Glomerular endothelial cell (primary cell): ENCODE data around the gene GSPT2. TPM values are rescaled to one million over a fixed set of nuclear protein-coding genes. Genes with fewer than 3 reads are reported as not detected.
"Not testable (repeated sequence)": the region's sequence is repeated elsewhere in the genome, so short reads cannot be mapped to it uniquely, and the experiment has no call there.

ENCODE experiments used
- DNase-seq: peaks from one replicate; pipeline ENCODE4 v3.0.0-alpha.2; 2011; ENCODE audit warnings: low read depth, low spot score; ENCODE audit errors: extremely low read depth
- total RNA-seq: library from RNA; depleted of rRNA; stranded (reverse); fragments of >200 nt; gene quantifications from 2 replicates; pipeline ENCODE4 v1.2.3, GENCODE V29; 2015

Gene GSPT2
- 7.2 and 8.1 TPM in 2 replicates for total RNA-seq

DNA sequence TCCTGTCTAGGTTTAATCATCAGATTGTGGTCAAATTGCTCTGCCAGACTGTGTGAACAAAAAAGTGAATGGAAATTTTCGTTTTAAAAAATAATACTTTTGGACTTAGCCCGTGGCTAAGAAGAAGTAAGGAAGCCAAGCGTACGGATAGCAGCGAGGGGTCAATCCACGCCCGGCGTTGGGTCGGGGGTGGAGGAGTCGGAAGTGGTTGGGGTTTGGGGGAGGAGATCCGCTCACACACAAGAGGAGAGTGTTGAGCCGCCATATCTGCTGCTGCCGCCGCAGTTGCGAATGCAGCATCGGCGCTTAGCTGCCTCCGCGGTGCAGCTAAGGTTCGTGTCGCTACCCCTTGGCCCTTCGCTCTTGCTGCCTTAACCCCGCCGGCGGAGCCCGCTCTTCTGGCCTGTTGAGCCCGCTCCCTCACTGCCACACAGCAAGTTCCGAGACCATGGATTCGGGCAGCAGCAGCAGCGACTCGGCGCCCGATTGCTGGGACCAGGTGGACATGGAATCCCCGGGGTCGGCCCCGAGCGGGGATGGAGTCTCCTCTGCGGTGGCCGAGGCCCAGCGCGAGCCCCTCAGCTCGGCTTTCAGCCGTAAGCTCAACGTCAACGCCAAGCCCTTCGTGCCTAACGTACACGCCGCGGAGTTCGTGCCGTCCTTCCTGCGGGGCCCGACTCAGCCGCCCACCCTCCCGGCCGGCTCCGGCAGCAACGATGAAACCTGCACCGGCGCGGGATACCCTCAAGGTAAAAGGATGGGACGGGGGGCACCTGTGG lies at the start of gene GSPT2:
TSS of gene GSPT2 (plus strand) at position 264 of the 779 bp plus-strand sequence. CDS start at position 449, 185 bp downstream.
- peak; percentile 18 for DNase-seq

DNA sequence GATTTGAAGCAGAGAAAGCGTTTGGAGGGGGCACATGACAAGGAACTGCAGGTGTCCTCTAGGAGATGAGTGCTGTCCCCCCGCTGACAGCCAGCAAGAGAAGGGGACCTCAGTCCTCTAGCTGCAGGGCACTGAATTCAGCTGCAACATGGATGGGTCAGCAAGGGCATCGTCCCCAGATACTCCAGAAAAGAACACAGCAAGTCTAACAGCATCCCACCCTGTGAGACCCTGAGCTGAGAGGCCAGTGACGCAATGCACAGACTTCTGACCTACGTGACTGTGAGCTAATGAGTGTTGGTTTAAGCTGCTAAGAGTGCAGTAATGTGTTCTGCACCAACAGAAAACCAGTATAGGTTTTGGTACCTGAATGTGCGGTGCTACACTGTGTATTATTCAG lies 49.0 kb upstream of the GSPT2 start:
- DNase-seq, result no peak

DNA sequence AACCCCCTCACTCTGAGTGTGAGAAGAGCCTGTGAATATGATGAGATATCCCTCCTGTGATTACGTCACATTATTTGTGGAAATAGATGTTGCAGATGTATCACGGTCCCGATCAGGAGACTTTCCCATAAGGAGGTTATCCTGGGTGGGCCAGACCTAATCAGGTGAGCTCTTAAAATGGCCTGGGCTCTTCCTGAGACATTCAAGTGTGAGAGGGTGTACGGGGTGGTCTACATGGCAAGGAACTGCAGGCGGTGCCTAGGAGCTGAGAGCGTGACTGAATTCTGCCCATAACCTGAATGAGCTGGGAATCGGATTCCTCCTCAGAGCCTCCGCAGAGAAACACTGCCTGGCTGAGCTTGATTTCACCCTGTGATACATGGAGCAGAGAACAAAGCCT lies 45.8 kb upstream of the GSPT2 start:
- DNase-seq, result no peak

DNA sequence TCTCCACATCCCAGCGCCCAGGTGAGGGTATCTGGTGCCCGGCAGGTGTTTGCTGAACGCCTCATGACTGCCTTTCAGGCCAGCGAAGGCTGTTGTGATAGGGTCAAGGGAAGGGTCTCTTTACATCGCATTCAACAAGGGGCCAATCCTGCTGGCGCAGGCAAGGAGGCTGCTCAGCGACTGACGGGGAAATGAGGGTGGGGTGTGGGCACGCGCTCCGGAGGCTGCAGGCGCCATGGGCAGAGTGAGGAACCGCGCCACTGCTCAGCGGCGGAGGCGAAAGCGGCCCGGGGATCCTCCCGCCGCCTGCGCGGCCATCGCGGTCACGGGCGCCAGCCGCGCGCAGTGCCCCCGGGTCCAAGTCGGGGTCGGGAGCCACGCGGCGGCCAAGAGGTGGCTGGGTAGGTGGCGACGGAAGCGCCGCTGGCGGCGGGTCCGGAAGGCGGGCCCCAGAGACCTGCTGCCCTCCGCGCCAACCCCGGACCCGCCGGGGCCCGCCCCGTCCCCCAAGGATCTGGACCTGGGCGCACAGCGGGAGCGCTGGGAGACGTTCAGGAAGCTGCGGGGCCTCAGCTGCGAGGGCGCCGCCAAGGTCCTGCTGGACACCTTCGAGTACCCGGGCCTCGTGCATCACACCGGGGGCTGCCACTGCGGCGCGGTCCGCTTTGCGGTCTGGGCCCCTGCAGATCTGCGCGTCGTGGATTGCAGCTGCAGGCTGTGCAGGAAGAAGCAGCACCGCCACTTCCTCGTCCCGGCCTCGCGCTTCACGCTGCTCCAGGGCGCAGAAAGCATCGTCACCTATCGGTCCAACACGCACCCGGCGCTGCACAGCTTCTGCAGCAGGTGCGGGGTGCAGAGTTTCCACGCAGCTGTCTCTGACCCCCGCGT lies 32.7 kb upstream of the GSPT2 start, which contains the start of gene CENPVL1:
TSS of gene CENPVL1 (plus strand) at position 236 of the 888 bp plus-strand sequence. CDS start at position 236, 0 bp downstream.
- not testable (repeated sequence) for DNase-seq

DNA sequence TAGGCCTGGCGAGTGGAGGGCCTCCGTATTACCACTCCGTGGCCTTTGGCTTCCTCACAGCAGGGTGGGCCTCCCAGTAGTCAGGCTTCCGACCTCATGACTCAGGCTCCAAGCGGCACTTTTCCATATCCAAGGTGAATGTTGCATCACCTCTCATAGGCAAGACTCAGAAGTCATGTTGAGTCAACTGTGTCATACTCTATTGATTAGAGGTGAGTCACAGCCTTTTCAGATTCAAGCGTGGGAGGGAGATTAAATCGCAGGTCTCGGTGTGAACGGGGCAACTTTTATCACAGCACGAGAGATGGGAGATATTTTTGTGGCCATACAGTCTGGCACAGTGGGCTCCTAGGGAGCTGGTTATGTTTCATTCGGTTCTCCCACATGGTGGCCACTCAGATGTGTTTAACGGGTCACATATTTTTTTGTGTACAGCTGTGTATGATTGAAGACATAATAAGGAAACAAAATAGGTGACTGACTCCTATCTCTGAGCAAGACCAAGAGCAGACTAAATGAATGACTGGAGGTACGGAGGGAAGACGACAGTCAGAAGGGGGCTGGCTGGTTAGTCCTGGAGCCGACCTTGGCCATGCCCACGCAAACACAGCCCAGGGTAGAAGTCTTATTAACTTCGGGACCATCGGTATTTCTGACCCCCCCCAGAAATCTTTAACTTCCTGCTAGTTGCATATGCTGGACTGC lies 30.1 kb upstream of the GSPT2 start:
- DNase-seq, result not testable (repeated sequence)

DNA sequence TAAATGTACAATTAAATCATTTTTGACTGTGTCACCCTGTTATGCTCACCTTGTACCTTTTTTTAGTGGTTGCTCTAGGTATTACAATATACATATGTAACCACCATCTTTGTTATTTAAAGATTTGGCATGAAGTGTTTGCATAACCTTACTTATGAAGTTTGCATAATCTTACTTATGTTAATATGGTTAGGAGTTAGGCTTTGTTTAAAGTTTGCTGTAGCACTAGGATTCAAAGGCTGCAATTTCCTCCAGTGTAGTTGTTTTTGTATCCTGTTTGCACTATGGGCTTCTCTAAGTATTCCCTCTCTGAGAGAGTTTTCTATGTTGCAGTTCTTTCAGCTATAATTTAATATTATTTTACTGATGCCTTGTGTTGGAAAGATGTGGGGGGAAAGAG lies 15.0 kb upstream of the GSPT2 start:
- no peak for DNase-seq

DNA sequence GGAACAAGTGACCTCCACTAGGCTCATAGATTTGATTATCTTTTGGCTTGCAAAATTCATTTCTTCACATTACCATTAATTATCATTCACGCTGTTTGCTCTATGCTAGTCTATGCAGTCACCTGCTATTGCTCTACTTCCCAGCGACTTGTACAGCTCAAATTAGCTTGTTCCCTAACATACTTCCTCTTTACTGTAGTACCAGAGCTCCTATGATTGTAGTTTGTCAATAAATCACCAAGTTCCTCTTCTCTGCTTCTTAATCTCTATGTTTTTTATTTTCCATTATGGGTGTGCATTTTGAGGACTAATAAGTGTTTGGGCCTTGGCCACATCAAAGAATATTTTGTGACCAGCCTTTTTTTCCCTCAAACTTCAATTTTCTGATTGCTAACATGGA lies 6.2 kb upstream of the GSPT2 start:
- no peak for DNase-seq

DNA sequence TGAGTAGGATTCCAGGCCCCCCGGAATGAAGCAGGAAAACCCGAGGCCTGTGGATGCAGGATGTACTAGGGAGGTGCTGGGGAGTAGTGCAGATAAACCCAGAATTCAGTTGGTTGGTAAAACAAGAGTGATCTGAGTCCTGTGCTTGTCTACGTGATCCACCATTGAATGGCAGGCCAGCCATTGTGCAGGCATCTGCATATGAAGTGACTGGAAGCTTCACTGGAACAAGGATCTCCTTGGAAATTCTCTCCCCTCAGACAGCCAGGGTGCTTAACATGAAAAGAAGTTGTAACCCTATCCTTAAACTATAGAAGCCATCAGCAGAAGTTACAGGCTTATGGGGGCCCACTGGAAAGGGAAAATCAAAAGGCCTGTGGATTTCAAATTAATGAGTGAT lies 656 bp upstream of the GSPT2 start:
- no peak for DNase-seq

DNA sequence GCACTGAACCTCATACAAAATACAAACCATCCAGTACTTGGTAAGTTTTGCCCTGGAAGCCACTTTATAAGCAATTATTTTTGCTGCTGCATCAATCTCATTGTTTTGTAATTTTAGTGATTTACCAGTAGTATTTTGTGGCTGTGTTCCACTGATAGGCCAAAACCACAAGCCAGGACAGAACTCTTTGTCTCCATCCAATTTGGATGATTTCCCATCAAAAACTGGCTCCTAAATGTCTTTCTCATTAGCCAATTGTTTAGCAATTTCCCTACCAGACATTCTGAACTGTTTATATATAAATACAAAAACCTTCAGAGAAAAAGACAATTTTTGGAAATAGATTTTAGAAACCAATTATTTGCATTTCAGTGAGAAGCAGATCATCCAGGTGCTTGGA lies 4.4 kb downstream of the GSPT2 start:
- no peak for DNase-seq

DNA sequence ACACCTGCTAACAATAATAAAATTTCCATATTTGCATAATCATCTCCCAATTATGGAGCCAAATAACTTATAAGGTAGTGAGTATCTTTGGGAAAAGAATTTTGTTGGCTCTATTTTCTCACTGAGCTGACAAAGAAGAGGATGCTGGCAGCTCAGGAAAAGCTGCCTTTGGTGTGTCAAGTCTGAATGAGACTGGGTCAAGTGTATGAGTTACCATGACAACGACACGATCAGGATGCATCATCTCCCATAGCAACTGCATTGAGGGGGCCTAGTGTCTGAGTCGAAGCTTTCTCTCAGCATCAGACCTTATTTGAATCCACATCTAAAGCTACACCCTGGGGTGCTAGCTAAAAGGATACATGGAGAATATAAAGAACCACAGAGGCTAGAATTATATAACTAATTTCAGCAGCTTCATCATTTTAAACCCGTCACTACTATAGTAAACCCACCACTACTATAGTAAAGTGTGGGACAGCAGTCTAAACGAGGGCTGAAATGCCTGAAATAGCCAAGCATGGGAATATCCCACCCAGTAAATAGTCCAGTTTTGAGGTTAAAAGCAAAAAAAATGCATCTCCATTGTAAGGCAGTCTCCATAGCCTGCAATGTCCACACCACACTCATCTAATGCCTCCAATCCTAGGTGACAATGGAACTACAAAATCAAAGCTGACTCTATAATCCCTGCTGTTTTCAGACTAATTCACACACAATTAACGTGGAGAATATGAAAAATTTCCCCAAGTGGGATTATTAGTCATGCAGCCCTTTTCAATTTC lies 16.0 kb downstream of the GSPT2 start:
- no peak for DNase-seq

DNA sequence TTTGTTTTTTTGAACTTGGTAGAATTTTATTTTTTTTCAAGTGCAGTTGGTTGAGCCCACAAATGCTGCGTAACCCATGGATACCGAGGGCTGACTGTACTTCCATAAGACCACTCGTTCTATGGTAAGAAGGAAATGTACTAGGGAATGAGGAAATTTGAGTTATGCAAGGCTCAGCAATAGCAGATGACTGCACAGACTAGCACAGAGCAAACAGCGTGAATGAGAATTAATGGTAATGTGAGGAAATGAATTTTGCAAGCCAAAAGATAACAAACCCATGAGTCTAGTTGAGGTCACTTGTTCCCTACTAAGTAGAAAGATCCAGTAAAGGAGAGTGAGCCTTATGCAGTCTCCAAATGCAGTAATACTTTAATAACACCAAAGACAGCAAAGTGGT lies 17.4 kb downstream of the GSPT2 start:
- no peak for DNase-seq

DNA sequence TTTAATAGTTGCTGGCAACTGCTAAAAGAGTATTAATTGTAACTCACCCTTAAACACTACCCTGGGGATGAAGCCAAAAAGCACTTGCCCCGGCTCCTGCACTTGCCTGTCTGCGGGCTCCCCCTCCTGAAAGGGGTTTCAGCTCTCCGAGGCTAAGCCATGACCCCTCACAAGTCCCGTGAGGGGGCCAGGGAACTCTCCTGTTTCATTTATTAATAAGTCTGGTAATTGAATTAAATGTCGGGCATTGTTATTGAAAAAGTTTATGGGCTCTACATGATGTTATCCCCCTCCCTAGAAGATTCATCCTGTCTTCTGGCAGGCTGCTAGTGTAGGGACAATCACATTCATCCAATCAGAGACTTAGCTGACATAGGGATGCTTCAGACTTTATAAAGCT lies 23.3 kb downstream of the GSPT2 start:
- no peak for DNase-seq

DNA sequence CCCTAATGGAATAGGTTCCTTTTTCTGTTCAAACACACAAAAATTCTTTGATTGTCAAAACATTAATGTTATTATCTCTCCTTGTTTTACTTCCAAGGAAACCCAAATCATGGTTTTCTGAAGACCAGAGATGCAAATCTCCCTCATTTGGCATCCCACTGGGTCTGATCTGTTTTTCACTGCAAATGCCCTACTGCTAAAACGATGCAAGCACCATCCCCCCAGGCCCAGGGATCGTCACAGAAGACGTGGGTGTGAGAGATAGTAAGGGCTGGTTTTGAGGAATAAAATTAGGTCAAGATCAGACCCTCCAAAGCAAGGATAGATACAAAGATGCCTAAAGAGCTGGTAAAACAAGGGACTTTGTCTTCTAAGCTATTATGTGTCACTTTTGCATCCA lies 33.6 kb downstream of the GSPT2 start:
- no peak for DNase-seq

DNA sequence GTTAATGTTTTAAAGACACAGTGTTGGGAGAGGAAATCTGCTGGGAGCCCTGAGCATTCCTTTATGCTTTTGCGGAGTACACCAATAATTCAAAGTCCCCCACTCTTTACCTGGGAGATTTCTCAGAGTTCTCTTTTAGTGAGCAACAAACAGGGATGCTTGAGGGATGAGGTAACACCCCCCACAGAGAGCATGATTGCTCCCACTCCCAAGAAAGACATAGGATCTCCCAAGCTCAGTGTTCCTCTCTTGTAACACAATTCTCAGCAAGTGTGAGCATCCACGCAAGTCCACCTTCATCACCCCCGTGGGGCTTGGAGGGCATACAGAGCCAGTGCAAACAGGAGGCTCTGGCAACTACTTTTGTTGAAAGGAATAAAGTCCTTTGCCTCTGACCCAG lies 36.1 kb downstream of the GSPT2 start:
- DNase-seq, result no peak

DNA sequence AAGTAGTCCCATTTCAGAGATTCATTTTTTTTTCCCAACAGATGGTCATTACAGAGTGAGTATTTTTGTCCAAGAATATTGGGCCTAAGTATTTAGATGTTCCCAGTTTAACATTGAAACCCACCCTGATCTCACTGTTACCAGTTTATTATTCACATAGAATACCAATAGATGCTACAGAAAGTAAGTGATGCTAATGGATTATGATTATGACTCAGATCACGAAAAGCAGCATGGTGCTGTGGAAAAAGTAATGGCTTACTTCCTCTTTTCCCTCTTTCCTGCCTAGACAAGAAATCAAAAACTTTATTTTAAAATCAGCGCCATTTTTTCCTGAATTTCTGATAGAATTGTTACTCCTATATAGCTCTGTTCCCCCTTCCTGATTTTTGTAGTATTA lies 51.9 kb downstream of the GSPT2 start:
- DNase-seq, result no peak

Other genes starting within 250 kb of the GSPT2 start
- 4.7 and 6.9 TPM in 2 replicates for gene NUDT11, start 246.8 kb upstream of the GSPT2 start, total RNA-seq
- gene CENPVL3, start 124.5 kb upstream of the GSPT2 start, total RNA-seq, result not detected in 2 replicates
- gene CENPVL2, start 60.6 kb upstream of the GSPT2 start, total RNA-seq, result not detected in 2 replicates
- gene CENPVL1, start 32.9 kb upstream of the GSPT2 start, total RNA-seq, result not detected in 2 replicates
- 215 and 249 TPM in 2 replicates for gene MAGED1, start 150.2 kb downstream of the GSPT2 start, total RNA-seq